SJCRH30 (cell line): ENCODE data around the gene SLC6A3. TPM values are rescaled to one million over a fixed set of nuclear protein-coding genes. Genes with fewer than 3 reads are reported as not detected.

ENCODE experiments used
- total RNA-seq: library from RNA; depleted of rRNA; stranded (reverse); fragments of >200 nt; shearing (Covaris generic); gene quantifications from 2 replicates; pipeline ENCODE4 v1.2.3, GENCODE V29; 2014; rRNA removed

Gene SLC6A3
- total RNA-seq, 1 experiment from 2014 or later = 0.04 TPM

Other genes starting within 250 kb of the SLC6A3 start
- gene SLC6A19, start 243.8 kb downstream of the SLC6A3 start, total RNA-seq = not detected in 2 replicates
- not detected in 2 replicates for gene SLC6A18, start 220.1 kb downstream of the SLC6A3 start, total RNA-seq
- gene TERT, start 150.4 kb downstream of the SLC6A3 start, total RNA-seq = not detected in 2 replicates
- gene CLPTM1L, start 100.3 kb downstream of the SLC6A3 start, total RNA-seq = 83.2 and 93.4 TPM in 2 replicates
- gene LPCAT1, start 78.5 kb upstream of the SLC6A3 start, total RNA-seq = 36.9 and 44.6 TPM in 2 replicates